Stimulated activated CD8-positive, alpha-beta memory T cell treated with anti-CD3 and anti-CD28 coated beads, Interleukin-7, amount 100 ng/mL, for 4 hours (primary cell): Measurements from ENCODE around the gene TSPYL6.

Source experiments
- DNase-seq, 2 donors: peaks; one replicate each; pipeline ENCODE4 v3.0.0-alpha.2; 2020; ENCODE audit warnings: low read depth in 2 of 2

The TSPYL6 gene

GRCh38 chr2:54255230-54256090 lies 569 bp downstream of the TSPYL6 start:
- no peak for DNase-seq

- DNase-seq, result no peak
These were observed 1.8 kb downstream of the TSPYL6 start for GRCh38 chr2:54254180-54254579.

GRCh38 chr2:54249629-54250028 lies 6.4 kb downstream of the TSPYL6 start:
- DNase-seq, result no peak

GRCh38 chr2:54247115-54247514 lies 8.9 kb downstream of the TSPYL6 start:
- DNase-seq, result no peak

- no peak for DNase-seq
These were observed 15.2 kb downstream of the TSPYL6 start for GRCh38 chr2:54240515-54241469.

GRCh38 chr2:54239427-54239826 lies 16.6 kb downstream of the TSPYL6 start:
- no peak for DNase-seq

- DNase-seq, result no peak
These were observed 18.6 kb downstream of the TSPYL6 start for GRCh38 chr2:54237428-54237827.

- no peak for DNase-seq
These were observed 22.0 kb downstream of the TSPYL6 start for GRCh38 chr2:54233832-54234649.

- DNase-seq, result no peak
These were observed 27.1 kb downstream of the TSPYL6 start for GRCh38 chr2:54228945-54229344.

- no peak for DNase-seq
These were observed 28.2 kb downstream of the TSPYL6 start for GRCh38 chr2:54227798-54228197.

- no peak for DNase-seq
These were observed 29.8 kb downstream of the TSPYL6 start for GRCh38 chr2:54226260-54226659.

GRCh38 chr2:54224997-54225396 lies 31.0 kb downstream of the TSPYL6 start:
- DNase-seq, result no peak

GRCh38 chr2:54213082-54213481 lies 42.9 kb downstream of the TSPYL6 start:
- DNase-seq, result no peak

GRCh38 chr2:54212456-54212855 lies 43.6 kb downstream of the TSPYL6 start:
- no peak for DNase-seq

GRCh38 chr2:54209379-54209778 lies 46.6 kb downstream of the TSPYL6 start:
- no peak for DNase-seq

GRCh38 chr2:54208364-54209240 lies 47.4 kb downstream of the TSPYL6 start:
- no peak for DNase-seq

GRCh38 chr2:54207666-54208195 lies 48.3 kb downstream of the TSPYL6 start:
- no peak for DNase-seq

- no peak for DNase-seq
These were observed 49.4 kb downstream of the TSPYL6 start for GRCh38 chr2:54206596-54206995.

- DNase-seq, result no peak
These were observed 51.6 kb downstream of the TSPYL6 start for GRCh38 chr2:54204476-54204875.
